ENCODE results near the gene TF. TPM values are rescaled to one million over a fixed set of nuclear protein-coding genes. Genes with fewer than 3 reads are reported as not detected.

TF gene
- total RNA-seq, 4 donors from 2014 or later: 0.15 to 4.2 (median 1.2) TPM

- no peak overlapping the region for H3K4me3 ChIP-seq (replicated peaks in 1 of 3)
- H3K4me1 ChIP-seq: no peaks in the 10 kb centered on the region
- no peak for TF ChIP-seq POLR2A (IDR thresholded peaks at IDR 0.05)
- no peak for TF ChIP-seq CTCF (IDR thresholded peaks at IDR 0.05)
- H3K27me3 ChIP-seq: no peaks in the 10 kb centered on the region
- no peak for DNase-seq
- H3K36me3 ChIP-seq: no peaks in the 10 kb centered on the region
- intact Hi-C loops (cut with DNase I): no loop called here
- 93 to 94% methylated on average over 12 to 13 of the region's 13 CpGs for WGBS, 2 donors
- no peak overlapping the region for H3K27ac ChIP-seq
- no peaks in the 10 kb centered on the region for H3K9me3 ChIP-seq
These were observed 7.0 kb downstream of the TF start for GRCh38 chr3:133753107-133753778.

GRCh38 chr3:133753779-133754164 lies 7.6 kb downstream of the TF start:
- H3K36me3 ChIP-seq: no peaks in the 10 kb centered on the region
- intact Hi-C loops (cut with DNase I): no loop called here
- no peaks in the 10 kb centered on the region for H3K27me3 ChIP-seq
- no peak for DNase-seq
- no peaks in the 10 kb centered on the region for H3K4me1 ChIP-seq
- H3K9me3 ChIP-seq: no peaks in the 10 kb centered on the region
- no peak overlapping the region for H3K27ac ChIP-seq
- 100% methylated on average over 1 of the region's 1 CpG; no CpG with 5 or more reads in 1 of the 2 donors for WGBS, 2 donors
- H3K4me3 ChIP-seq (replicated peaks in 1 of 3): no peak overlapping the region
- TF ChIP-seq POLR2A (IDR thresholded peaks at IDR 0.05): no peak
- TF ChIP-seq CTCF (IDR thresholded peaks at IDR 0.05): no peak

- H3K36me3 ChIP-seq: no peaks in the 10 kb centered on the region
- H3K9me3 ChIP-seq: no peaks in the 10 kb centered on the region
- no peaks in the 10 kb centered on the region for H3K4me1 ChIP-seq
- no peak overlapping the region for H3K27ac ChIP-seq
- H3K4me3 ChIP-seq (replicated peaks in 1 of 3): no peak overlapping the region
- H3K27me3 ChIP-seq: no peaks in the 10 kb centered on the region
- intact Hi-C loops (cut with DNase I): no loop called here
- WGBS, 2 donors: 84 to 97% methylated on average over 5 of the region's 5 CpGs
- no peak for TF ChIP-seq POLR2A (IDR thresholded peaks at IDR 0.05)
- no peak for TF ChIP-seq CTCF (IDR thresholded peaks at IDR 0.05)
- DNase-seq: no peak
These were observed 8.3 kb downstream of the TF start for GRCh38 chr3:133754455-133754854.

- 87 to 91% methylated on average over 7 to 10 of the region's 10 CpGs for WGBS, 2 donors
- Histone ChIP-seq H3K4me1 (no peaks in the 10 kb centered on the region), H3K9me3 (no peaks in the 10 kb centered on the region), H3K4me3 (replicated peaks in 1 of 3) (no peak overlapping the region), H3K36me3 (no peaks in the 10 kb centered on the region), H3K27me3 (no peaks in the 10 kb centered on the region), H3K27ac (no peak overlapping the region)
- TF ChIP-seq CTCF (IDR thresholded peaks at IDR 0.05) (no peak), POLR2A (IDR thresholded peaks at IDR 0.05) (no peak)
- intact Hi-C loops (cut with DNase I): no loop called here
- DNase-seq: no peak
These were observed 9.0 kb downstream of the TF start for GRCh38 chr3:133754973-133755828.
